Measurements from ENCODE around the gene CHN2. TPM values are rescaled to one million over a fixed set of nuclear protein-coding genes. Genes with fewer than 3 reads are reported as not detected.

Gene CHN2
- total RNA-seq, 1 donor from 2014 or later: 8.0 TPM

DNA sequence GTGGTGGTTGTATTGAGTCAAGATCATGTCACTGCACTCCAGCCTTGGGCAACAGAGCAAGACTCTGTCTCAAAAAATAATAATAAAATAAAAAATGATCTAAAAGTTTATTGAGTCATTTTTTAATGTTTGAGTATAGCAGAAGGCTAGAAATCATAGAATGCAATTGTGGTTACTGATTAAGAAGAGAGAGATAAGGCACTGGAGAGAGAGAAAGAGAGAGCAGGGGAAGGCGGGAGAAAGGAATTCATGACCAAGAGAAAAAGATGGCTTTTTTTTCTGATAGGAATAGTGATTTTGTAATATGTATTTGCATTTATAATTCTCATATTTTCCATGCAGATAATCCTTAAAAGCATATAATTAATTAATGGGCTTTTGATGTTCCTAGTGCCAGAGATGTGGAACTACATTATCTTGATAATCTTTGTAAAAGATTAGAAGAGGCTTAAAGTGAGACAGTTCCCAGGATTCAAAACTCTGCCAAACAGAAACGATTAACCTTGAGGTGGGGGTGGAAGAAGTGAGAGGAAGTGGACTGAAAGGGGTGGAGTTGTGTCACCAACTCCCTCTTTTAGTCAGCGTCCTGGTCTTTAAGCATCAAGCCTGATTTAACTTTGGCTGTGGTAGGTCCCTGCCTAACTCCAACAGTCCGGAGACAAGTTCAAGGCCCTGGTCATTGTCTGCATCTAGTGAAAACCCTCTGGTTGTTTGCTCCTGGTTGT is 76.2 kb downstream of the CHN2 start:
- Mint-ChIP-seq H3K36me3 (no peaks in the 10 kb centered on the region), H3K9me3 (peaks cover 6% of the 10 kb centered on the region), H3K4me1 (peaks cover 17% of the 10 kb centered on the region), H3K27ac (peak overlapping the region; percentile 7), H3K4me3 (no peak overlapping the region), H3K27me3 (ENCODE audit: low read depth) (peaks cover 20% of the 10 kb centered on the region)
- DNase-seq (ENCODE audit: low spot score in 2 of 2, unreplicated experiment in 2 of 2): no peak
- TF ChIP-seq, protein P1, sequence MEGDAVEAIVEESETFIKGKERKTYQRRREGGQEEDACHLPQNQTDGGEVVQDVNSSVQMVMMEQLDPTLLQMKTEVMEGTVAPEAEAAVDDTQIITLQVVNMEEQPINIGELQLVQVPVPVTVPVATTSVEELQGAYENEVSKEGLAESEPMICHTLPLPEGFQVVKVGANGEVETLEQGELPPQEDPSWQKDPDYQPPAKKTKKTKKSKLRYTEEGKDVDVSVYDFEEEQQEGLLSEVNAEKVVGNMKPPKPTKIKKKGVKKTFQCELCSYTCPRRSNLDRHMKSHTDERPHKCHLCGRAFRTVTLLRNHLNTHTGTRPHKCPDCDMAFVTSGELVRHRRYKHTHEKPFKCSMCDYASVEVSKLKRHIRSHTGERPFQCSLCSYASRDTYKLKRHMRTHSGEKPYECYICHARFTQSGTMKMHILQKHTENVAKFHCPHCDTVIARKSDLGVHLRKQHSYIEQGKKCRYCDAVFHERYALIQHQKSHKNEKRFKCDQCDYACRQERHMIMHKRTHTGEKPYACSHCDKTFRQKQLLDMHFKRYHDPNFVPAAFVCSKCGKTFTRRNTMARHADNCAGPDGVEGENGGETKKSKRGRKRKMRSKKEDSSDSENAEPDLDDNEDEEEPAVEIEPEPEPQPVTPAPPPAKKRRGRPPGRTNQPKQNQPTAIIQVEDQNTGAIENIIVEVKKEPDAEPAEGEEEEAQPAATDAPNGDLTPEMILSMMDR (IDR thresholded peaks at IDR 0.05; ENCODE audit: unreplicated experiment): no peak

DNA sequence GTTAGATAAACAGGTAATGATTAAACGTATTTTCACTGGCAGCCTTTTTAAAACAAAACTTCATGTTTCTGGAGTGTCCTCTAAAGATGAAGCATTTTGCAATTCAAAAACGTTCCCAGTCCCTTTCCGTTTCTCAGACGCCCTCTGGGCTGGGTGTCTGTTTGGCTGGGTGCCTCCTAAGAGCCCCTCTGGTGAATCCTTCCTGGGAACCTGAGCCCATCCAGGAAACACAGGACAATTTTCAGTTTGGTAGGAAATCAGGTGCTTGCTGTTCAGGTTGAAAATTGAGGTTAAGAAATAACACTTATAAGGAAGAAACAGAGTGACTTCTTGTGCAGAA is 76.7 kb downstream of the CHN2 start:
- H3K9me3 Mint-ChIP-seq: peaks cover 6% of the 10 kb centered on the region
- TF ChIP-seq, protein P1 (IDR thresholded peaks at IDR 0.05; ENCODE audit: unreplicated experiment): no peak
- peak overlapping the region; percentile 7 for H3K27ac Mint-ChIP-seq
- H3K4me3 Mint-ChIP-seq: no peak overlapping the region
- H3K36me3 Mint-ChIP-seq: no peaks in the 10 kb centered on the region
- peaks cover 17% of the 10 kb centered on the region for H3K4me1 Mint-ChIP-seq
- DNase-seq (ENCODE audit: low spot score in 2 of 2, unreplicated experiment in 2 of 2): no peak
- H3K27me3 Mint-ChIP-seq (ENCODE audit: low read depth): peaks cover 24% of the 10 kb centered on the region

DNA sequence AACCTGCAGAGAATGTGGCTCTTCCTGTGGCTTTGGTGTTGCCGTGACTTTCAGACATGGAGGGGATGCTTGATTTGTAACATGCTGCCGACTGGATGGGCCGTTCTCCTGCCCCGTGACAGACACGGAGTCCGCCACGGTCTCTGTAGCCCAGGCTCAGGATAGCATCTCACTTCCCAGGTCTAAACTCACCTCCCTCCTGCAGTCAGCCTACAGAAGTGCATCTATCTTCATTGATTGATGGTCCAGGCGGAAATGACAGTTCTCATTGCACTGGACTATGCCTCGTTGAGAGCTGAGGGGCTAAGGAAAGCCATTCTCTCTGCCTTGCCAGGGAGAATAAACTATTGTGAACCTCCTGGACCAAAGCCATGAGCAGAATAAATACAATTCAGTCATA is 77.5 kb downstream of the CHN2 start:
- DNase-seq (ENCODE audit: low spot score in 2 of 2, unreplicated experiment in 2 of 2): no peak
- Mint-ChIP-seq H3K27me3 (ENCODE audit: low read depth) (peaks cover 32% of the 10 kb centered on the region), H3K36me3 (no peaks in the 10 kb centered on the region), H3K27ac (no peak overlapping the region), H3K4me1 (peaks cover 17% of the 10 kb centered on the region), H3K4me3 (no peak overlapping the region), H3K9me3 (peaks cover 6% of the 10 kb centered on the region)
- TF ChIP-seq, protein P1 (IDR thresholded peaks at IDR 0.05; ENCODE audit: unreplicated experiment): no peak

DNA sequence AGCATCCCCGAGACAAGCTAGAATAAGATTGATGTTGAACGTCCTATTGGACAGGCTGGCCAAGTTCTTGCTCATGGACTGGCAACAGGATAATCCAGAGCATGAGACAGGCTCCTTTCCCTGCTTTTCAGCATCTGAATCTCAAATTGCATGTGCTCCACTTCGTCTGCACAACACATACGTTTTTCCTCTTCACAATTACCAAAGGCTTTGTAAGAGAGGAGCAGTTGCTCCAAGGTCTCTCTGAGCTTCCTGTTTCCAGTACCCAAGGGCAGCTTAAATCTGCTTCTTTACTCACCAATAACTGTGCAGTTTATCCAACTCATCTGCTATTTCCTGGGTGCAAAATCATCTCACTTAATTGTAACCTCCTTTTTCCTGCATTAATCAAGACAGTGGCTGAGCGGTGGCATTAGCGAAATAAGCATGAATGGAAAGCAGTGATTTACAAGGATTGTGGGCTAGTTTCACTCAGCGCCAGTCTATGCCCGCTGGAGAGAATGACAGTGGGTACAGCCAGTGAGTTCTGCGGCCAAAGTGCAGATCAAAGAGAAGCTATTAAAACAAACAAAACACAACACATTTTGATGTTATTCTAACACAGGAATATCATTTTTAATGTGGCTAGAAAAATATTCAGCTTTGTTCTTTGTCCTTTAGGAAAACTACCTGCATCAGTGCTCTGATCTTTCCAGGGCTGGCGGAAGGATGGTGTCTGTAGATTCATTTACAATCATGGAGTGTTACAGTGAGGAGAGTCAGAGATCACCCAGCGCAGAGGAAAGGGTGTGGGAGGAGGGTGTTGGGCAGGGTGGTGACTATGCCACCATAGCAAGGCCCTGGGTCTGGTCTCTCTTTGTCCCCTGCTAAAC is 79.8 kb downstream of the CHN2 start:
- Mint-ChIP-seq H3K4me1 (peaks cover 17% of the 10 kb centered on the region), H3K27ac (no peak overlapping the region)
- DNase-seq (ENCODE audit: low spot score in 2 of 2, unreplicated experiment in 2 of 2): no peak

DNA sequence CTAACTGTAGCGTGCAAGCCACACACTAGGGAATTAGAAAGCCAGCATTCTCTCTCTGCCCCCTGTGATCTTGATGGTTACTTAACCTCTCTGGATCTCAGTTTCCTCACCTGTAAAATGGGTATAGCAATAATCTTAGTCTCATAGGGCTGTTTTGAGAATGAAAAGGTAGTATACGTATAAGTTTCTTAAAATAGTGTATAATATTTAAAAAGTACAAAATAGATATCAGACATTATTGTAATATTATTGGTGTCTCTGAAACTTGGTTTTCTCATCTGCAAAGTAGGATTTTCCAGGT is 80.4 kb downstream of the CHN2 start:
- H3K9me3 Mint-ChIP-seq: no peaks in the 10 kb centered on the region
- no peak overlapping the region for H3K27ac Mint-ChIP-seq
- DNase-seq (ENCODE audit: low spot score in 2 of 2, unreplicated experiment in 2 of 2): no peak
- peaks cover 51% of the 10 kb centered on the region for H3K27me3 Mint-ChIP-seq (ENCODE audit: low read depth)
- no peaks in the 10 kb centered on the region for H3K36me3 Mint-ChIP-seq
- peaks cover 17% of the 10 kb centered on the region for H3K4me1 Mint-ChIP-seq
- TF ChIP-seq, protein P1 (IDR thresholded peaks at IDR 0.05; ENCODE audit: unreplicated experiment): no peak
- no peak overlapping the region for H3K4me3 Mint-ChIP-seq

More for the DNA sequence above, 79.8 kb downstream of the CHN2 start:
- Mint-ChIP-seq H3K9me3 (peaks cover 1% of the 10 kb centered on the region), H3K4me3 (no peak overlapping the region), H3K36me3 (no peaks in the 10 kb centered on the region), H3K27me3 (ENCODE audit: low read depth) (peaks cover 45% of the 10 kb centered on the region)
- TF ChIP-seq, protein P1 (IDR thresholded peaks at IDR 0.05; ENCODE audit: unreplicated experiment): no peak
